GM06990 (cell line): ENCODE data around the gene AKIRIN2.
"Not testable (repeated sequence)": the region's sequence is repeated elsewhere in the genome, so short reads cannot be mapped to it uniquely, and the experiment has no call there.

Experiments used
- DNase-seq: peaks from one replicate; pipeline ENCODE4 v3.0.0-alpha.2; 2011; ENCODE audit not compliant: insufficient read length; ENCODE audit errors: extremely low read depth
- H3K27me3 ChIP-seq: replicated peaks from 2 replicates; pipeline ENCODE4 v1.6.0; 2011; ENCODE audit warnings: low read length; ENCODE audit not compliant: control insufficient read depth, insufficient read depth
- H3K36me3 ChIP-seq: 2 replicates; pipeline ENCODE4 v1.5.1; 2011; ENCODE audit warnings: low read length; ENCODE audit not compliant: control insufficient read depth, insufficient read depth
- H3K4me3 ChIP-seq: replicated peaks from 2 replicates; pipeline ENCODE4 v1.5.1; 2011; ENCODE audit warnings: low read depth, mild to moderate bottlenecking, control low read depth, low read length
- CTCF ChIP-seq: IDR thresholded peaks from 2 replicates; pipeline ENCODE4 v1.5.1; 2011; ENCODE audit warnings: low read length, control low read depth, mild to moderate bottlenecking, inconsistent platforms; ENCODE audit not compliant: insufficient read depth, poor library complexity, severe bottlenecking

The AKIRIN2 gene

GRCh38 chr6:87722540-87723169 lies 20.6 kb upstream of the AKIRIN2 start:
- no peak for TF ChIP-seq CTCF
- no peak for DNase-seq
- no peaks in the 10 kb centered on the region for H3K27me3 ChIP-seq
- H3K4me3 ChIP-seq = no peak overlapping the region
- no peaks in the 10 kb centered on the region for H3K36me3 ChIP-seq

GRCh38 chr6:87721311-87721710 lies 19.3 kb upstream of the AKIRIN2 start:
- H3K27me3 ChIP-seq = no peaks in the 10 kb centered on the region
- TF ChIP-seq CTCF = no peak
- no peaks in the 10 kb centered on the region for H3K36me3 ChIP-seq
- DNase-seq = no peak
- no peak overlapping the region for H3K4me3 ChIP-seq

GRCh38 chr6:87718662-87719433 lies 16.8 kb upstream of the AKIRIN2 start:
- no peak for DNase-seq
- no peak overlapping the region for H3K4me3 ChIP-seq
- no peaks in the 10 kb centered on the region for H3K36me3 ChIP-seq
- H3K27me3 ChIP-seq = no peaks in the 10 kb centered on the region
- no peak for TF ChIP-seq CTCF

- Histone ChIP-seq H3K36me3 (no peaks in the 10 kb centered on the region), H3K27me3 (no peaks in the 10 kb centered on the region), H3K4me3 (no peak overlapping the region)
- DNase-seq = no peak
- TF ChIP-seq CTCF = no peak
These were observed 15.0 kb upstream of the AKIRIN2 start for GRCh38 chr6:87716928-87717614.

- TF ChIP-seq CTCF = no peak
- peak; percentile 53 for DNase-seq
- Histone ChIP-seq H3K27me3 (no peaks in the 10 kb centered on the region), H3K36me3 (no peaks in the 10 kb centered on the region), H3K4me3 (no peak overlapping the region)
These were observed 12.2 kb upstream of the AKIRIN2 start for GRCh38 chr6:87714093-87714842.

GRCh38 chr6:87712713-87713112 lies 10.7 kb upstream of the AKIRIN2 start:
- H3K4me3 ChIP-seq, H3K27me3 ChIP-seq, DNase-seq, H3K36me3 ChIP-seq: not testable (repeated sequence)
